GM18867 (cell line): ENCODE results near the gene TRA2B.

ENCODE experiments used
- ATAC-seq: cut with Tn5 transposase; IDR thresholded peaks from one replicate; pipeline ENCODE4 v1.9.1; 2021; ENCODE audit warnings: mild to moderate bottlenecking, moderate library complexity; ENCODE audit not compliant: unreplicated experiment

TRA2B gene

GRCh38 chr3:185937689-185938374, at the start of gene TRA2B:
Gene TRA2B (minus strand): TSS chr3:185938014. CDS start chr3:185937860, 154 bp downstream.
- peak; percentile 93 for ATAC-seq

- ATAC-seq = no peak
These were observed 48.5 kb upstream of the TRA2B start for GRCh38 chr3:185986198-185986777.

GRCh38 chr3:185984203-185984602, 46.4 kb upstream of the TRA2B start:
- no peak for ATAC-seq

GRCh38 chr3:185983495-185984141, 45.8 kb upstream of the TRA2B start:
- ATAC-seq = no peak

- no peak for ATAC-seq
These were observed 44.8 kb upstream of the TRA2B start for GRCh38 chr3:185982632-185983031.

GRCh38 chr3:185981621-185982020, 43.8 kb upstream of the TRA2B start:
- ATAC-seq = no peak

- no peak for ATAC-seq
These were observed 41.9 kb upstream of the TRA2B start for GRCh38 chr3:185979721-185980121.

- no peak for ATAC-seq
These were observed 40.7 kb upstream of the TRA2B start for GRCh38 chr3:185978516-185978915.

GRCh38 chr3:185977679-185978040, 39.8 kb upstream of the TRA2B start:
- ATAC-seq = no peak

GRCh38 chr3:185976977-185977678, 39.3 kb upstream of the TRA2B start:
- peak; percentile 84 for ATAC-seq

GRCh38 chr3:185976100-185976499, 38.3 kb upstream of the TRA2B start:
- ATAC-seq = no peak

GRCh38 chr3:185971579-185971978, 33.8 kb upstream of the TRA2B start:
- no peak for ATAC-seq

GRCh38 chr3:185968168-185968567, 30.4 kb upstream of the TRA2B start:
- no peak for ATAC-seq

GRCh38 chr3:185966655-185967054, 28.8 kb upstream of the TRA2B start:
- ATAC-seq = no peak

- ATAC-seq = no peak
These were observed 27.7 kb upstream of the TRA2B start for GRCh38 chr3:185965496-185965895.

- ATAC-seq = no peak
These were observed 23.9 kb upstream of the TRA2B start for GRCh38 chr3:185961675-185962232.

GRCh38 chr3:185960522-185961288, 22.9 kb upstream of the TRA2B start:
- no peak for ATAC-seq

GRCh38 chr3:185959609-185960521, 22.1 kb upstream of the TRA2B start:
- no peak for ATAC-seq

GRCh38 chr3:185958626-185959025, 20.8 kb upstream of the TRA2B start:
- no peak for ATAC-seq

GRCh38 chr3:185956244-185956643, 18.4 kb upstream of the TRA2B start:
- no peak for ATAC-seq
